Endothelial cell of umbilical vein (primary cell): ENCODE data around the gene PDE7B. TPM values are rescaled to one million over a fixed set of nuclear protein-coding genes. Genes with fewer than 3 reads are reported as not detected.

Source experiments
- BruUV-seq: library from RNA; stranded (reverse); fragments of 400-500 nt; replicated peaks from 2 replicates; lab custom pipeline; 2021; lab: Mats Ljungman, UMichigan
- CTCF ChIA-PET: fragments of 300-600, 350-600 bp; sonication (Branson Sonifier 250); formaldehyde crosslinking; loops from one replicate; lab custom pipeline; 2021; ENCODE audit warnings: antibody characterized with exemption, inconsistent platforms; lab: Charles Lee
- POLR2A ChIA-PET: fragments of 300-600, 350-600 bp; sonication (Branson Sonifier 250); formaldehyde crosslinking; loops from one replicate; lab custom pipeline; 2021; ENCODE audit warnings: antibody characterized with exemption, inconsistent platforms; lab: Charles Lee
- DNase-seq: peaks from one replicate; pipeline ENCODE4 v3.0.0-alpha.2; 2011; ENCODE audit warnings: low read depth, low spot score
- FAIRE-seq: peaks from 2 replicates; lab custom pipeline; 2011; peaks lifted over from hg19 to GRCh38; lab: Jason Lieb, UNC
- H2AFZ ChIP-seq: 2 replicates; pipeline ENCODE4 v1.6.0; 2012; ENCODE audit warnings: low read depth, low read length, control low read depth, inconsistent platforms
- H3K27ac ChIP-seq: 2 replicates; pipeline ENCODE4 v1.5.1; 2011; ENCODE audit warnings: low read depth, mild to moderate bottlenecking, control low read depth, low read length, moderate library complexity; ENCODE audit not compliant: insufficient read depth
- H3K27me3 ChIP-seq, 2 experiments: 2 replicates each; pipeline versions ENCODE4 v1.6.0 to v1.6.1; 2011; ENCODE audit warnings: low read length in 2 of 2, mixed read lengths in 1 of 2; ENCODE audit not compliant: control insufficient read depth in 2 of 2, insufficient read depth in 2 of 2
- H3K36me3 ChIP-seq, 2 experiments: 2 replicates in 1 of 2; 3 replicates in 1 of 2; pipeline ENCODE4 v1.5.1; 2011; ENCODE audit warnings: low read length in 2 of 2, mild to moderate bottlenecking in 1 of 2, moderate library complexity in 1 of 2; ENCODE audit not compliant: control insufficient read depth in 2 of 2, insufficient read depth in 2 of 2; ENCODE audit errors: extremely low read depth in 1 of 2
- H3K4me1 ChIP-seq: 3 replicates; pipeline ENCODE4 v1.5.1; 2011; ENCODE audit warnings: mild to moderate bottlenecking, low read length; ENCODE audit not compliant: control insufficient read depth, insufficient read depth; ENCODE audit errors: extremely low read depth
- H3K4me2 ChIP-seq: 2 replicates; pipeline ENCODE4 v1.6.1; 2011; ENCODE audit warnings: low read length, control low read depth, mixed read lengths; ENCODE audit not compliant: insufficient read depth
- H3K4me3 ChIP-seq, 3 experiments: fragments of 200-600 bp in 1 of 3; sonication (generic), shearing (Covaris generic) in 1 of 3; replicated peaks in 1 of 3; 2 replicates each; pipeline ENCODE4 v1.5.1; 2011 to 2016; ENCODE audit warnings: control low read depth in 3 of 3, low read length in 3 of 3, mild to moderate bottlenecking in 2 of 3, inconsistent platforms in 1 of 3, low read depth in 1 of 3, moderate library complexity in 1 of 3; ENCODE audit not compliant: insufficient read depth in 1 of 3
- H3K79me2 ChIP-seq: 2 replicates; pipeline ENCODE4 v1.6.0; 2012; ENCODE audit warnings: low read length, inconsistent platforms; ENCODE audit not compliant: control insufficient read depth, insufficient read depth
- H3K9ac ChIP-seq: replicated peaks from 2 replicates; pipeline ENCODE3; 2011; ENCODE audit warnings: low read length, control low read depth; ENCODE audit not compliant: insufficient read depth; ENCODE audit errors: extremely low read depth
- H3K9me1 ChIP-seq: replicated peaks from 3 replicates; pipeline ENCODE4 v1.6.0; 2011; ENCODE audit warnings: mild to moderate bottlenecking, low read length; ENCODE audit not compliant: control insufficient read depth, insufficient read depth; ENCODE audit errors: extremely low read depth
- H3K9me3 ChIP-seq: replicated peaks from 2 replicates; pipeline ENCODE4 v1.5.1; 2012; ENCODE audit warnings: low read length, inconsistent platforms; ENCODE audit not compliant: control insufficient read depth, insufficient read depth
- H4K20me1 ChIP-seq: replicated peaks from 2 replicates; pipeline ENCODE3; 2011; ENCODE audit warnings: mild to moderate bottlenecking, low read length; ENCODE audit not compliant: control insufficient read depth, insufficient read depth; ENCODE audit errors: extremely low read depth
- FOS ChIP-seq: IDR thresholded peaks from 2 replicates; pipeline ENCODE4 v1.6.1; 2011; ENCODE audit warnings: mild to moderate bottlenecking, low read length, moderate library complexity, borderline replicate concordance; ENCODE audit not compliant: insufficient read depth
- GATA2 ChIP-seq: IDR thresholded peaks from 2 replicates; pipeline ENCODE4 v1.7.0; 2011; ENCODE audit warnings: low read depth, mild to moderate bottlenecking, moderate library complexity, mixed read lengths, low read length; ENCODE audit not compliant: insufficient read length, insufficient read depth
- JUN ChIP-seq: IDR thresholded peaks from 2 replicates; pipeline ENCODE4 v1.6.1; 2011; ENCODE audit warnings: borderline replicate concordance, low read depth; ENCODE audit not compliant: insufficient read length, insufficient read depth
- MYC ChIP-seq: IDR thresholded peaks from one replicate; pipeline ENCODE4 v1.6.1; 2011; ENCODE audit warnings: mild to moderate bottlenecking, low read depth, low read length
- POLR2A ChIP-seq: IDR thresholded peaks from 2 replicates; pipeline ENCODE4 v1.6.1; 2012; ENCODE audit warnings: low read depth, mild to moderate bottlenecking, control low read depth, low read length
- dilution Hi-C: fragments of 300-500 bp; cut with MboI; formaldehyde crosslinking; loops from one replicate; pipeline ENCODE4 v1.15.0; 2019; ENCODE audit warnings: low sequenced_read_pairs; ENCODE audit not compliant: extremely low pct_ligation_motif_present
- intact Hi-C: fragments of 100-400 bp; cut with micrococcal nuclease; formaldehyde crosslinking; loops from one replicate; pipeline ENCODE4 v1.10.0; 2022
- polyA plus RNA-seq, 4 experiments: library from polyadenylated mRNA; depleted of rRNA in 3 of 4; stranded (reverse) in 3 of 4; unstranded in 1 of 4; fragments of >200 nt; gene quantifications; 2 replicates each; pipeline versions ENCODE4 v1.2.1 to v1.2.3, GENCODE V29; 2011 to 2012; ENCODE audit warnings: missing spikeins in 1 of 4
- total RNA-seq: library from RNA; stranded (reverse); gene quantifications from 2 replicates; pipeline ENCODE4 v1.2.3, GENCODE V29; 2021
- TF ChIP-seq, protein P1 (sequence below), 2 donors: IDR thresholded peaks; 1 replicate in 1 of 2; 2 replicates in 1 of 2; pipeline ENCODE4 v1.5.1; 2011; ENCODE audit warnings: low read length in 2 of 2, mild to moderate bottlenecking in 2 of 2, moderate library complexity in 2 of 2, control low read depth in 1 of 2, inconsistent platforms in 1 of 2, low read depth in 1 of 2; ENCODE audit not compliant: insufficient read depth in 1 of 2; ENCODE audit errors: extremely low read depth in 1 of 2

PDE7B gene
- total and polyA plus RNA-seq, 2 donors (not counting 3 experiments of a cell fraction or from before 2014, with no cell fraction given): 20.6 to 25.1 TPM

DNA sequence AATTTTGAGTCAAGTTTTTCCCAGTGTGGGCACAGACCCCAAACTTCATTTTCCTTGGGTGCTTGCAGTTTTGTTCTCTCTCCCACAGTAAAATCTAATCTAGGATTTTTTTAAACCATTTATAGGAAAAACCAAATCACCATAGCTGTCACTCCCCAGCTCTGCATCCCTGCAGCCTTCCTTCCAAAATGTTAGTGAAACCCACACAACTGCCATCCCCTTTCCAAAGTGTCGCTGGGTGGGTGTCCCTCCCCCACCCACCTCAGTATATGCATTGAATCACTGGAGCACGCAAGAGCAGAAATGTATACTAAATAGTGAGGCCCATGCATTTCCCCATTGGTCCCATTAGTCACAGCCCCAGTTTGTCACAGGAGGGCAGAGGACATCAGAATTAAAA is 260.3 kb downstream of the PDE7B start:
- Histone ChIP-seq H3K9me3 (no peaks in the 10 kb centered on the region), H3K36me3 (peaks cover 0 to 5% of the 10 kb centered on the region in 2 experiments), H3K79me2 (peaks cover 1% of the 10 kb centered on the region), H3K4me3 (no peak overlapping the region), H3K4me1 (peaks cover 32% of the 10 kb centered on the region), H4K20me1 (no peaks in the 10 kb centered on the region), H3K27ac (no peak overlapping the region), H2AFZ (no peak overlapping the region), H3K27me3 (no peaks in the 10 kb centered on the region), H3K4me2 (no peak overlapping the region), H3K9me1 (no peaks in the 10 kb centered on the region), H3K9ac (no peak overlapping the region)
- DNase-seq: no peak
- no peak for FAIRE-seq
- dilution Hi-C loops: no loop called here
- CTCF ChIA-PET: interaction anchor here (1.6 kb wide), 1 partner anchor 10 kb away, joined by 5 read pairs; no protein-coding TSS in a partner anchor
- POLR2A ChIA-PET: no interaction called here
- intact Hi-C loops: no loop called here
- TF ChIP-seq FOS: no peak
- TF ChIP-seq MYC: no peak
- TF ChIP-seq, protein P1, sequence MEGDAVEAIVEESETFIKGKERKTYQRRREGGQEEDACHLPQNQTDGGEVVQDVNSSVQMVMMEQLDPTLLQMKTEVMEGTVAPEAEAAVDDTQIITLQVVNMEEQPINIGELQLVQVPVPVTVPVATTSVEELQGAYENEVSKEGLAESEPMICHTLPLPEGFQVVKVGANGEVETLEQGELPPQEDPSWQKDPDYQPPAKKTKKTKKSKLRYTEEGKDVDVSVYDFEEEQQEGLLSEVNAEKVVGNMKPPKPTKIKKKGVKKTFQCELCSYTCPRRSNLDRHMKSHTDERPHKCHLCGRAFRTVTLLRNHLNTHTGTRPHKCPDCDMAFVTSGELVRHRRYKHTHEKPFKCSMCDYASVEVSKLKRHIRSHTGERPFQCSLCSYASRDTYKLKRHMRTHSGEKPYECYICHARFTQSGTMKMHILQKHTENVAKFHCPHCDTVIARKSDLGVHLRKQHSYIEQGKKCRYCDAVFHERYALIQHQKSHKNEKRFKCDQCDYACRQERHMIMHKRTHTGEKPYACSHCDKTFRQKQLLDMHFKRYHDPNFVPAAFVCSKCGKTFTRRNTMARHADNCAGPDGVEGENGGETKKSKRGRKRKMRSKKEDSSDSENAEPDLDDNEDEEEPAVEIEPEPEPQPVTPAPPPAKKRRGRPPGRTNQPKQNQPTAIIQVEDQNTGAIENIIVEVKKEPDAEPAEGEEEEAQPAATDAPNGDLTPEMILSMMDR (IDR thresholded peaks at IDR 0.05; ENCODE audit: extremely low read depth in 1 of 2, insufficient read depth in 1 of 2, low read depth in 1 of 2, low read length in 2 of 2): no peak
- no peak for TF ChIP-seq JUN
- no TSS peak for BruUV-seq

DNA sequence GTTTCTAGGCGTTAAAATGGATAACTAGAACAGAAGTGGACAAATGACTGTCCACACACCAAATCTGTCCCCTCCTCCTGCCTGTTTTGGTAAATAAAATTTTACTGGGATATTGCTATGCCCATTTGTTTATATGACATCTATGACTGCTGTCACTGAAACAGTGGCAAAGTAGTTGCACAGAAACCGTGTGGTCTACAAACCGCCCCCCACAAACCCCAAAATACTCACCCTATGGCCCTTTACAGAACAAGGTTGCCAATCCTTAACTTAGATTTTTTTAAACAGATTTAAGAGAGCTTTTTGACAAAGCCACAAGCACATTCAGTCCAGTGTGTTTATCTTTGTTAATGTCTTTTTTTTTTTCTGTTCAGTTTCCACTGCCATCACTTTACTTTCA is 260.8 kb downstream of the PDE7B start:
- dilution Hi-C loops: no loop called here
- intact Hi-C loops: no loop called here

More for the DNA sequence above, 260.8 kb downstream of the PDE7B start:
- Histone ChIP-seq H3K9me3 (no peaks in the 10 kb centered on the region), H4K20me1 (no peaks in the 10 kb centered on the region), H3K9me1 (no peaks in the 10 kb centered on the region), H3K4me2 (no peak overlapping the region), H3K79me2 (peaks cover 1% of the 10 kb centered on the region), H2AFZ (no peak overlapping the region), H3K4me1 (peaks cover 32% of the 10 kb centered on the region), H3K27ac (no peak overlapping the region), H3K36me3 (peaks cover 0 to 5% of the 10 kb centered on the region in 2 experiments), H3K4me3 (no peak overlapping the region), H3K27me3 (no peaks in the 10 kb centered on the region), H3K9ac (no peak overlapping the region)
- FAIRE-seq (no peak), DNase-seq (no peak)
- BruUV-seq: no TSS peak
- TF ChIP-seq GATA2 (no peak), POLR2A (no peak)
- ChIA-PET POLR2A (no interaction called here), CTCF (interaction anchor here (1.6 kb wide), 1 partner anchor 10 kb away, joined by 5 read pairs; no protein-coding TSS in a partner anchor)
